ENCODE measurements around the gene WHRN. TPM values are rescaled to one million over a fixed set of nuclear protein-coding genes. Genes with fewer than 3 reads are reported as not detected.

WHRN gene
- total and polyA plus RNA-seq, 9 of the 15 experiments (the other 6 are each of a cell fraction or from before 2014, with no cell fraction given) = 0.31 to 14.1 (median 3.0) TPM

GRCh38 chr9:114404531-114404930, 100.7 kb downstream of the WHRN start:
- no TSS peak for BruUV-seq (replicated peaks)
- Histone ChIP-seq H2AFZ (ENCODE audit: low read depth, low read length) (no peak overlapping the region), H3K79me2 (ENCODE audit: control insufficient read depth, insufficient read depth, low read length) (no peaks in the 10 kb centered on the region), H3K27me3 (ENCODE audit: control insufficient read depth in 2 of 2, insufficient read depth in 2 of 2, low read length in 2 of 2) (peaks cover 0 to 3% of the 10 kb centered on the region in 2 experiments; a peak in 1 of 5 replicates), H3K9me3 (replicated peaks; ENCODE audit: control insufficient read depth, insufficient read depth, low read depth, low read length) (no peaks in the 10 kb centered on the region), H3K9me1 (ENCODE audit: control insufficient read depth, insufficient read depth, low read length) (no peaks in the 10 kb centered on the region), H3K27ac (ENCODE audit: extremely low read depth, low read depth, low read length) (no peak overlapping the region), H3K9ac (ENCODE audit: insufficient read depth in 1 of 2, low read depth in 2 of 2, low read length in 2 of 2) (no peak overlapping the region), H3K36me3 (ENCODE audit: control insufficient read depth, insufficient read depth, low read length) (no peaks in the 10 kb centered on the region), H3K4me1 (replicated peaks in 1 of 2; ENCODE audit: control insufficient read depth in 2 of 2, insufficient read depth in 2 of 2, low read length in 2 of 2) (no peaks in the 10 kb centered on the region; a peak in 2 of 5 replicates), H3K4me3 (no peak overlapping the region), H3K4me2 (ENCODE audit: insufficient read depth, low read length) (no peak overlapping the region), H4K20me1 (replicated peaks; ENCODE audit: control insufficient read depth, insufficient read depth, low read length) (0 out of 2 replicates have a peak, but pooled peaks cover 3% of the 10 kb centered on the region)
- in situ Hi-C loops (cut with MboI) (loop anchor here (10.0 kb wide), 1 partner anchor 510 kb away; no protein-coding TSS in a partner anchor), intact Hi-C loops (cut with micrococcal nuclease) (loop anchor here (2.0 kb wide), 2 partner anchors 102 to 502 kb away; no protein-coding TSS in a partner anchor)
- no peak for ATAC-seq
- no peak for DNase-seq (ENCODE audit: extremely low read depth in 1 of 4, low spot score in 3 of 4)
- FAIRE-seq = no peak
- POLR2A ChIA-PET = no interaction called here
- CTCF ChIA-PET (ENCODE audit: low intra/inter-chr PET ratio) = no interaction called here
- WGBS (ENCODE audit: insufficient coverage, low coverage, missing lambda C conversion rate) = 34% methylated on average over 2 of the region's 2 CpGs
- TF ChIP-seq KDM5B (IDR thresholded peaks at IDR 0.05; ENCODE audit: insufficient replicate concordance, low read depth, low read length) = no peak
- TF ChIP-seq, protein P1, sequence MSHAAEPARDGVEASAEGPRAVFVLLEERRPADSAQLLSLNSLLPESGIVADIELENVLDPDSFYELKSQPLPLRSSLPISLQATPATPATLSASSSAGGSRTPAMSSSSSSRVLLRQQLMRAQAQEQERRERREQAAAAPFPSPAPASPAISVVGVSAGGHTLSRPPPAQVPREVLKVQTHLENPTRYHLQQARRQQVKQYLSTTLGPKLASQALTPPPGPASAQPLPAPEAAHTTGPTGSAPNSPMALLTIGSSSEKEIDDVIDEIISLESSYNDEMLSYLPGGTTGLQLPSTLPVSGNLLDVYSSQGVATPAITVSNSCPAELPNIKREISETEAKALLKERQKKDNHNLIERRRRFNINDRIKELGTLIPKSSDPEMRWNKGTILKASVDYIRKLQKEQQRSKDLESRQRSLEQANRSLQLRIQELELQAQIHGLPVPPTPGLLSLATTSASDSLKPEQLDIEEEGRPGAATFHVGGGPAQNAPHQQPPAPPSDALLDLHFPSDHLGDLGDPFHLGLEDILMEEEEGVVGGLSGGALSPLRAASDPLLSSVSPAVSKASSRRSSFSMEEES (CRISPR knock-in tag; IDR thresholded peaks at IDR 0.05) = no peak
- no peak for TF ChIP-seq SMAD3 (CRISPR knock-in tag; conservative IDR thresholded peaks at IDR 0.05)
- no peak for TF ChIP-seq TBP (optimal IDR thresholded peaks at IDR 0.05; ENCODE audit: low read depth, low read length)
- TF ChIP-seq MTF1 (CRISPR knock-in tag; IDR thresholded peaks at IDR 0.05; ENCODE audit: borderline replicate concordance) = no peak
- no peak for TF ChIP-seq ZBTB11 (CRISPR knock-in tag; IDR thresholded peaks at IDR 0.05)
- no peak for TF ChIP-seq DLX4 (CRISPR knock-in tag; IDR thresholded peaks at IDR 0.05)
- TF ChIP-seq SREBF2 (CRISPR knock-in tag; IDR thresholded peaks at IDR 0.05) = no peak
- TF ChIP-seq, protein P2, sequence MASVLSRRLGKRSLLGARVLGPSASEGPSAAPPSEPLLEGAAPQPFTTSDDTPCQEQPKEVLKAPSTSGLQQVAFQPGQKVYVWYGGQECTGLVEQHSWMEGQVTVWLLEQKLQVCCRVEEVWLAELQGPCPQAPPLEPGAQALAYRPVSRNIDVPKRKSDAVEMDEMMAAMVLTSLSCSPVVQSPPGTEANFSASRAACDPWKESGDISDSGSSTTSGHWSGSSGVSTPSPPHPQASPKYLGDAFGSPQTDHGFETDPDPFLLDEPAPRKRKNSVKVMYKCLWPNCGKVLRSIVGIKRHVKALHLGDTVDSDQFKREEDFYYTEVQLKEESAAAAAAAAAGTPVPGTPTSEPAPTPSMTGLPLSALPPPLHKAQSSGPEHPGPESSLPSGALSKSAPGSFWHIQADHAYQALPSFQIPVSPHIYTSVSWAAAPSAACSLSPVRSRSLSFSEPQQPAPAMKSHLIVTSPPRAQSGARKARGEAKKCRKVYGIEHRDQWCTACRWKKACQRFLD (CRISPR knock-in tag; IDR thresholded peaks at IDR 0.05) = no peak
- TF ChIP-seq, protein P3, sequence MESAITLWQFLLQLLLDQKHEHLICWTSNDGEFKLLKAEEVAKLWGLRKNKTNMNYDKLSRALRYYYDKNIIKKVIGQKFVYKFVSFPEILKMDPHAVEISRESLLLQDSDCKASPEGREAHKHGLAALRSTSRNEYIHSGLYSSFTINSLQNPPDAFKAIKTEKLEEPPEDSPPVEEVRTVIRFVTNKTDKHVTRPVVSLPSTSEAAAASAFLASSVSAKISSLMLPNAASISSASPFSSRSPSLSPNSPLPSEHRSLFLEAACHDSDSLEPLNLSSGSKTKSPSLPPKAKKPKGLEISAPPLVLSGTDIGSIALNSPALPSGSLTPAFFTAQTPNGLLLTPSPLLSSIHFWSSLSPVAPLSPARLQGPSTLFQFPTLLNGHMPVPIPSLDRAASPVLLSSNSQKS (CRISPR knock-in tag; IDR thresholded peaks at IDR 0.05) = no peak
- TF ChIP-seq STAT5B (CRISPR knock-in tag; IDR thresholded peaks at IDR 0.05) = no peak
- TF ChIP-seq ZNF3 (CRISPR knock-in tag; IDR thresholded peaks at IDR 0.05) = no peak
- no peak for TF ChIP-seq NFIX (CRISPR knock-in tag; IDR thresholded peaks at IDR 0.05; ENCODE audit: low read depth)
- TF ChIP-seq OTX1 (CRISPR knock-in tag; IDR thresholded peaks at IDR 0.05) = no peak

Measured in K562 (cell line).